Neural cell (in vitro differentiated cells): ENCODE data around the gene DUOXA1. TPM values are rescaled to one million over a fixed set of nuclear protein-coding genes. Genes with fewer than 3 reads are reported as not detected.
"Not testable (repeated sequence)": the region's sequence is repeated elsewhere in the genome, so short reads cannot be mapped to it uniquely, and the experiment has no call there.

ENCODE experiments used
- H2AFZ ChIP-seq: fragments of 200-600, 300-800 bp; sonication (generic), shearing (Covaris generic); 2 replicates; pipeline ENCODE4 v1.6.0; 2014; ENCODE audit warnings: low read depth, mild to moderate bottlenecking, antibody characterized with exemption, low read length, moderate library complexity
- H3F3A ChIP-seq: fragments of 200-600 bp; shearing (Covaris generic); 2 replicates; pipeline ENCODE4 v1.6.1; 2016; ENCODE audit warnings: mild to moderate bottlenecking, moderate library complexity, mixed read lengths, antibody characterized with exemption, low read length; ENCODE audit not compliant: insufficient read depth, poor library complexity, severe bottlenecking
- H3K27ac ChIP-seq: fragments of 200-600, 300-800 bp; sonication (generic), shearing (Covaris generic); 2 replicates; pipeline ENCODE4 v1.5.1; 2014; ENCODE audit warnings: mild to moderate bottlenecking, low read length, moderate library complexity
- H3K27me3 ChIP-seq: fragments of 300-800, 200-600 bp; sonication (generic), shearing (Covaris generic); 2 replicates; pipeline ENCODE4 v1.6.0; 2014; ENCODE audit warnings: mild to moderate bottlenecking, low read depth, low read length, moderate library complexity; ENCODE audit not compliant: insufficient read depth
- H3K36me3 ChIP-seq: fragments of 300-800, 200-600 bp; sonication (generic), shearing (Covaris generic); 2 replicates; pipeline ENCODE4 v1.5.1; 2014; ENCODE audit warnings: mild to moderate bottlenecking, antibody characterized with exemption, low read length, moderate library complexity; ENCODE audit not compliant: insufficient read depth
- H3K4me2 ChIP-seq: fragments of 300-800, 200-600 bp; sonication (generic), shearing (Covaris generic); 2 replicates; pipeline ENCODE4 v1.6.0; 2014; ENCODE audit warnings: mild to moderate bottlenecking, low read length
- H3K4me3 ChIP-seq: fragments of 300-800, 200-600 bp; sonication (generic), shearing (Covaris generic); 2 replicates; pipeline ENCODE4 v1.5.1; 2014; ENCODE audit warnings: mild to moderate bottlenecking, low read length, moderate library complexity
- H3K79me2 ChIP-seq: fragments of 200-600 bp; shearing (Covaris generic); replicated peaks from 2 replicates; pipeline ENCODE4 v1.6.0; 2014; ENCODE audit warnings: mild to moderate bottlenecking, low read length, moderate library complexity; ENCODE audit not compliant: insufficient read depth
- H3K9ac ChIP-seq: fragments of 300-800, 200-600 bp; sonication (generic), shearing (Covaris generic); 2 replicates; pipeline ENCODE4 v1.6.1; 2016; ENCODE audit warnings: mild to moderate bottlenecking, low read length, mixed read lengths
- H3K9me2 ChIP-seq: fragments of 200-600 bp; shearing (Covaris generic); 2 replicates; pipeline ENCODE4 v1.6.1; 2016; ENCODE audit warnings: mild to moderate bottlenecking, low read length, mixed read lengths; ENCODE audit not compliant: insufficient read depth
- H3K9me3 ChIP-seq: fragments of 200-600, 300-800 bp; sonication (generic), shearing (Covaris generic); 2 replicates; pipeline ENCODE4 v1.6.1; 2016; ENCODE audit warnings: mild to moderate bottlenecking, mixed run types, low read length, moderate library complexity, mixed read lengths
- H4K20me1 ChIP-seq: fragments of 200-600 bp; shearing (Covaris generic); 2 replicates; pipeline ENCODE4 v1.6.1; 2016; ENCODE audit warnings: mild to moderate bottlenecking, mixed run types; ENCODE audit not compliant: insufficient read depth
- EP300 ChIP-seq: fragments of 450-650 bp; conservative IDR thresholded peaks from 2 replicates; pipeline ENCODE4 v1.6.1; 2014; ENCODE audit warnings: antibody characterized with exemption, mild to moderate bottlenecking, moderate library complexity; ENCODE audit not compliant: poor library complexity, severe bottlenecking
- EZH2 ChIP-seq: fragments of 200-600, 300-800 bp; shearing (Covaris generic), sonication (generic); IDR thresholded peaks from 2 replicates; pipeline ENCODE4 v1.6.1; 2014; ENCODE audit warnings: antibody characterized with exemption, low read length, borderline replicate concordance, mild to moderate bottlenecking; ENCODE audit not compliant: insufficient read depth, poor library complexity, severe bottlenecking
- MXI1 ChIP-seq: fragments of 450-650 bp; conservative IDR thresholded peaks from 2 replicates; pipeline ENCODE4 v1.6.1; 2014; ENCODE audit warnings: antibody characterized with exemption, mild to moderate bottlenecking; ENCODE audit not compliant: poor library complexity, severe bottlenecking
- POLR2AphosphoS5 ChIP-seq: IDR thresholded peaks from 2 replicates; pipeline ENCODE4 v1.6.1; 2012
- RAD21 ChIP-seq: fragments of 450-650 bp; conservative IDR thresholded peaks from 2 replicates; pipeline ENCODE4 v1.6.1; 2014; ENCODE audit warnings: antibody characterized with exemption, mild to moderate bottlenecking, moderate library complexity
- SMC3 ChIP-seq: fragments of 450-650 bp; conservative IDR thresholded peaks from 2 replicates; pipeline ENCODE4 v1.6.1; 2014; ENCODE audit warnings: antibody characterized with exemption, mild to moderate bottlenecking, moderate library complexity; ENCODE audit not compliant: poor library complexity
- TAF1 ChIP-seq: IDR thresholded peaks from 2 replicates; pipeline ENCODE4 v1.6.1; 2012; ENCODE audit warnings: low read depth
- polyA plus RNA-seq: library from polyadenylated mRNA; depleted of rRNA; stranded (reverse); fragments of >200 nt; gene quantifications from 2 replicates; pipeline ENCODE4 v1.2.3, GENCODE V29; 2014
- TF ChIP-seq, protein P1 (sequence below): IDR thresholded peaks from 2 replicates; pipeline ENCODE4 v1.6.1; 2012; ENCODE audit warnings: borderline replicate concordance
- TF ChIP-seq, protein P2 (sequence below): fragments of 450-650 bp; IDR thresholded peaks from 2 replicates; pipeline ENCODE4 v1.5.1; 2014; ENCODE audit warnings: antibody characterized with exemption, mild to moderate bottlenecking, moderate library complexity; ENCODE audit not compliant: poor library complexity, severe bottlenecking

Gene DUOXA1
- polyA plus RNA-seq, 1 donor from 2014 or later, result not detected

DNA sequence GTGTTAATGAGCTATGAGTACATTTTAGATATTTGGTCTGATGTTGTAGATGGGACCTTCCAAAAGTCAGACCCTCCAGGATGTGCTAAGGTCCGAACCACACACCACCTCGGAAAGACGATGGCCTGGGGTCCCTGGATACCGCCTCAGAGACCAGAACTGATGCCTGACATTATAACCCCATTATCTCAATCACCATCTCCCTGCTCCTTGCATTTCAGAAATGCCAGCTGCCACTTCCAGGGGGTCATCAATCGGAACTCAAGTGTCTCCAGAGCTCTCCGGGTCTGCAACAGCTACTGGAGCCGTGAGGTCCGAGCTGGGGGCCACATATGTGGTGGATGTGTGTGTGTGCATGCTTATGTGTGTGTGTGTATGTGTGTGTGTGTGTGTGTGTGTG lies 8.0 kb upstream of the DUOXA1 start:
- Histone ChIP-seq H3K9me3 (no peaks in the 10 kb centered on the region), H3K4me2 (no peak overlapping the region), H3K27me3 (peaks cover 38% of the 10 kb centered on the region), H3K79me2 (no peaks in the 10 kb centered on the region), H4K20me1 (no peaks in the 10 kb centered on the region), H3K4me3 (no peak overlapping the region), H3K9me2 (no peaks in the 10 kb centered on the region), H3K27ac (no peak overlapping the region), H3F3A (no peaks in the 10 kb centered on the region), H2AFZ (no peak overlapping the region), H3K9ac (no peak overlapping the region), H3K36me3 (no peaks in the 10 kb centered on the region)
- TF ChIP-seq RAD21 (no peak), SMC3 (no peak), MXI1 (no peak), EZH2 (no peak), EP300 (no peak), TAF1 (no peak), POLR2AphosphoS5 (no peak)
- TF ChIP-seq, protein P1, sequence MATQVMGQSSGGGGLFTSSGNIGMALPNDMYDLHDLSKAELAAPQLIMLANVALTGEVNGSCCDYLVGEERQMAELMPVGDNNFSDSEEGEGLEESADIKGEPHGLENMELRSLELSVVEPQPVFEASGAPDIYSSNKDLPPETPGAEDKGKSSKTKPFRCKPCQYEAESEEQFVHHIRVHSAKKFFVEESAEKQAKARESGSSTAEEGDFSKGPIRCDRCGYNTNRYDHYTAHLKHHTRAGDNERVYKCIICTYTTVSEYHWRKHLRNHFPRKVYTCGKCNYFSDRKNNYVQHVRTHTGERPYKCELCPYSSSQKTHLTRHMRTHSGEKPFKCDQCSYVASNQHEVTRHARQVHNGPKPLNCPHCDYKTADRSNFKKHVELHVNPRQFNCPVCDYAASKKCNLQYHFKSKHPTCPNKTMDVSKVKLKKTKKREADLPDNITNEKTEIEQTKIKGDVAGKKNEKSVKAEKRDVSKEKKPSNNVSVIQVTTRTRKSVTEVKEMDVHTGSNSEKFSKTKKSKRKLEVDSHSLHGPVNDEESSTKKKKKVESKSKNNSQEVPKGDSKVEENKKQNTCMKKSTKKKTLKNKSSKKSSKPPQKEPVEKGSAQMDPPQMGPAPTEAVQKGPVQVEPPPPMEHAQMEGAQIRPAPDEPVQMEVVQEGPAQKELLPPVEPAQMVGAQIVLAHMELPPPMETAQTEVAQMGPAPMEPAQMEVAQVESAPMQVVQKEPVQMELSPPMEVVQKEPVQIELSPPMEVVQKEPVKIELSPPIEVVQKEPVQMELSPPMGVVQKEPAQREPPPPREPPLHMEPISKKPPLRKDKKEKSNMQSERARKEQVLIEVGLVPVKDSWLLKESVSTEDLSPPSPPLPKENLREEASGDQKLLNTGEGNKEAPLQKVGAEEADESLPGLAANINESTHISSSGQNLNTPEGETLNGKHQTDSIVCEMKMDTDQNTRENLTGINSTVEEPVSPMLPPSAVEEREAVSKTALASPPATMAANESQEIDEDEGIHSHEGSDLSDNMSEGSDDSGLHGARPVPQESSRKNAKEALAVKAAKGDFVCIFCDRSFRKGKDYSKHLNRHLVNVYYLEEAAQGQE, result no peak
- TF ChIP-seq, protein P2, sequence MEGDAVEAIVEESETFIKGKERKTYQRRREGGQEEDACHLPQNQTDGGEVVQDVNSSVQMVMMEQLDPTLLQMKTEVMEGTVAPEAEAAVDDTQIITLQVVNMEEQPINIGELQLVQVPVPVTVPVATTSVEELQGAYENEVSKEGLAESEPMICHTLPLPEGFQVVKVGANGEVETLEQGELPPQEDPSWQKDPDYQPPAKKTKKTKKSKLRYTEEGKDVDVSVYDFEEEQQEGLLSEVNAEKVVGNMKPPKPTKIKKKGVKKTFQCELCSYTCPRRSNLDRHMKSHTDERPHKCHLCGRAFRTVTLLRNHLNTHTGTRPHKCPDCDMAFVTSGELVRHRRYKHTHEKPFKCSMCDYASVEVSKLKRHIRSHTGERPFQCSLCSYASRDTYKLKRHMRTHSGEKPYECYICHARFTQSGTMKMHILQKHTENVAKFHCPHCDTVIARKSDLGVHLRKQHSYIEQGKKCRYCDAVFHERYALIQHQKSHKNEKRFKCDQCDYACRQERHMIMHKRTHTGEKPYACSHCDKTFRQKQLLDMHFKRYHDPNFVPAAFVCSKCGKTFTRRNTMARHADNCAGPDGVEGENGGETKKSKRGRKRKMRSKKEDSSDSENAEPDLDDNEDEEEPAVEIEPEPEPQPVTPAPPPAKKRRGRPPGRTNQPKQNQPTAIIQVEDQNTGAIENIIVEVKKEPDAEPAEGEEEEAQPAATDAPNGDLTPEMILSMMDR, result no peak

DNA sequence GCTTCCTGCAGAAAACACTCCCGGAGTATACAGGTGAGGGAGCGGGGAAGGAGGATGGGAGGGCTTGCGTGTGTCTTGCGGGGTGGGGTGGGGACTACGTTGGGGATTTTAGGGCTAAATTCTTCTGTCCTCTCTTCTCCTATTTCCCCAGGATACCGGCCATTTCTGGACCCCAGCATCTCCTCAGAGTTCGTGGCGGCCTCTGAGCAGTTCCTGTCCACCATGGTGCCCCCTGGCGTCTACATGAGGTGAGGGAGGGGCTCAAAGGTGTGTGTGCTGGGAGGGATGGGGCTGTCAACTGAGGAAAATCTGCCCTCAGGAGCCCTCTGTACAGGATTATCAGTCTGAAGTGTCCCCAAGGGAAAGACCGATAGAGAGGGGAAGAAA lies 6.7 kb upstream of the DUOXA1 start:
- peaks cover 51% of the 10 kb centered on the region for H3K27me3 ChIP-seq
- H3K36me3 ChIP-seq, result no peaks in the 10 kb centered on the region
- no peak overlapping the region for H2AFZ ChIP-seq
- H3K9ac ChIP-seq, result no peak overlapping the region
- no peak overlapping the region for H3K4me2 ChIP-seq
- no peaks in the 10 kb centered on the region for H3K9me3 ChIP-seq
- H3K4me3 ChIP-seq, result no peak overlapping the region
- H3K27ac ChIP-seq, result no peak overlapping the region
- no peaks in the 10 kb centered on the region for H3K79me2 ChIP-seq
- no peaks in the 10 kb centered on the region for H3F3A ChIP-seq
- no peak for TF ChIP-seq RAD21
- TF ChIP-seq TAF1, result no peak
- TF ChIP-seq MXI1, result no peak
- no peak for TF ChIP-seq SMC3
- no peaks in the 10 kb centered on the region for H3K9me2 ChIP-seq
- no peaks in the 10 kb centered on the region for H4K20me1 ChIP-seq

DNA sequence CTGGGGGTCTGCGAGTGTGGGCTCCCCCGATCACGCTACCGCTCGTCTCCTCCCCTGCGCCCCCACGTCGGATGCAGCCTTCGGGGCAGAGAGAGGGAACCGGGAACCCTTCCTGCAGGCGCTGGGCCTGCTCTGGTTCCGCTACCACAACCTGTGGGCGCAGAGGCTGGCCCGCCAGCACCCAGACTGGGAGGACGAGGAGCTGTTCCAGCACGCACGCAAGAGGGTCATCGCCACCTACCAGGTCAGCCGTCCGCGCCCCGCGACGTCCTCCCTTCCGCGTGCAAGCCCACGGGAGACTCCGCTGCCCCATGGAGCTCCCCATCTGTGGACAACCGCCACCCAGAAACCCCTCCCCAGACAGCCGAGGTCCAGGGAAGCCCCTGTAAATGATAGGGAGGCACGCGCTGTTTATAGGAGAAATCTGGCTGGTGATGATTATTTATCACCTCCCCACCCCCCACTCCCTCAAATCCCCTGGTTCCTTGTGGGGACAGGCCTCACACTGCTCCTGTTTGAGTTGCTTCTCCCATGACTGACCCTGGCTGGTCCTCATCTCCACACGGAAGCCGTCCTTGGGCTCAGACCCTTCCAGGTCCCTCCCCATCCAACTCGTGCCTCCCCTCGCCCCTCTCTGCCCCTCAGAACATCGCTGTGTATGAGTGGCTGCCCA lies 6.2 kb upstream of the DUOXA1 start:
- not testable (repeated sequence) for H2AFZ ChIP-seq, H3K79me2 ChIP-seq, H4K20me1 ChIP-seq, H3K4me2 ChIP-seq, H3K36me3 ChIP-seq, H3F3A ChIP-seq, H3K9me3 ChIP-seq, H3K9ac ChIP-seq, H3K27ac ChIP-seq, H3K4me3 ChIP-seq, H3K9me2 ChIP-seq
- H3K27me3 ChIP-seq, result peaks cover 56% of the 10 kb centered on the region
